ENCODE results near the gene CPEB3.

The CPEB3 gene

GRCh38 chr10:92103376-92104090 is 187.3 kb downstream of the CPEB3 start:
- DNase-seq (ENCODE audit: low read depth, low spot score) = no peak

GRCh38 chr10:92102601-92103213 is 188.2 kb downstream of the CPEB3 start:
- DNase-seq (ENCODE audit: low read depth, low spot score) = no peak

GRCh38 chr10:92094960-92095359 is 195.9 kb downstream of the CPEB3 start:
- DNase-seq (ENCODE audit: low read depth, low spot score) = no peak

- DNase-seq (ENCODE audit: low read depth, low spot score) = no peak
These were observed 198.9 kb downstream of the CPEB3 start for GRCh38 chr10:92091965-92092364.

- peak; percentile 76 for DNase-seq (ENCODE audit: low read depth, low spot score)
These were observed 203.0 kb downstream of the CPEB3 start for GRCh38 chr10:92087750-92088395.

- DNase-seq (ENCODE audit: low read depth, low spot score) = no peak
These were observed 208.1 kb downstream of the CPEB3 start for GRCh38 chr10:92082583-92083280.

GRCh38 chr10:92081641-92082040 is 209.2 kb downstream of the CPEB3 start:
- DNase-seq (ENCODE audit: low read depth, low spot score) = no peak

- DNase-seq (ENCODE audit: low read depth, low spot score) = no peak
These were observed 210.6 kb downstream of the CPEB3 start for GRCh38 chr10:92080244-92080643.

- DNase-seq (ENCODE audit: low read depth, low spot score) = no peak
These were observed 211.9 kb downstream of the CPEB3 start for GRCh38 chr10:92079003-92079402.

GRCh38 chr10:92076722-92077121 is 214.2 kb downstream of the CPEB3 start:
- DNase-seq (ENCODE audit: low read depth, low spot score) = no peak

GRCh38 chr10:92075829-92076228 is 215.0 kb downstream of the CPEB3 start:
- DNase-seq (ENCODE audit: low read depth, low spot score) = no peak

- no peak for DNase-seq (ENCODE audit: low read depth, low spot score)
These were observed 216.6 kb downstream of the CPEB3 start for GRCh38 chr10:92074126-92074887.

- DNase-seq (ENCODE audit: low read depth, low spot score) = no peak
These were observed 222.0 kb downstream of the CPEB3 start for GRCh38 chr10:92068900-92069299.

- DNase-seq (ENCODE audit: low read depth, low spot score) = no peak
These were observed 224.5 kb downstream of the CPEB3 start for GRCh38 chr10:92066386-92066785.

- no peak for DNase-seq (ENCODE audit: low read depth, low spot score)
These were observed 226.4 kb downstream of the CPEB3 start for GRCh38 chr10:92064506-92064905.

- DNase-seq (ENCODE audit: low read depth, low spot score) = no peak
These were observed 228.6 kb downstream of the CPEB3 start for GRCh38 chr10:92062273-92062672.

GRCh38 chr10:92054807-92055206 is 236.1 kb downstream of the CPEB3 start:
- no peak for DNase-seq (ENCODE audit: low read depth, low spot score)

GRCh38 chr10:92052741-92053140 is 238.1 kb downstream of the CPEB3 start:
- no peak for DNase-seq (ENCODE audit: low read depth, low spot score)

- no peak for DNase-seq (ENCODE audit: low read depth, low spot score)
These were observed 238.8 kb downstream of the CPEB3 start for GRCh38 chr10:92052088-92052487.

GRCh38 chr10:92047215-92047614 is 243.7 kb downstream of the CPEB3 start:
- no peak for DNase-seq (ENCODE audit: low read depth, low spot score)

- no peak for DNase-seq (ENCODE audit: low read depth, low spot score)
These were observed 245.2 kb downstream of the CPEB3 start for GRCh38 chr10:92045641-92046106.

Measured in brain pericyte (primary cell).